ENCODE data around the gene GPC5. TPM values are rescaled to one million over a fixed set of nuclear protein-coding genes. Genes with fewer than 3 reads are reported as not detected.

The GPC5 gene
- total RNA-seq, 1 experiment from 2014 or later: 0.26 TPM

- no peaks in the 10 kb centered on the region for H3K27me3 ChIP-seq (ENCODE audit: control insufficient read depth, insufficient read depth, low read length)
- intact Hi-C loops (cut with micrococcal nuclease; ENCODE audit: unreplicated experiment): no loop called here
- H3K4me3 ChIP-seq (ENCODE audit: low read depth in 2 of 2, low read length in 2 of 2): no peak overlapping the region
- ChIA-PET CTCF (no interaction called here), POLR2A (no interaction called here)
- H3K27ac ChIP-seq (ENCODE audit: low read length): no peak overlapping the region
- in situ Hi-C loops (cut with HindIII; ENCODE audit: low pct_unique_long_range_greater_than_20kb, low sequenced_read_pairs): no loop called here
- H3K9me3 ChIP-seq (ENCODE audit: control insufficient read depth, insufficient read depth, low read depth, low read length): no peaks in the 10 kb centered on the region
- TF ChIP-seq REST (IDR thresholded peaks at IDR 0.05; ENCODE audit: insufficient read depth in 1 of 2, low read depth in 2 of 2, low read length in 1 of 2) (no peak), SIN3A (IDR thresholded peaks at IDR 0.05; ENCODE audit: borderline replicate concordance, insufficient read depth, low read depth, low read length) (no peak), POLR2AphosphoS5 (IDR thresholded peaks at IDR 0.05; ENCODE audit: low read depth, low read length) (no peak), CTCF (IDR thresholded peaks at IDR 0.05) (no peak), TCF7L2 (IDR thresholded peaks at IDR 0.05; ENCODE audit: low read depth, low read length) (no peak)
- DNase-seq (ENCODE audit: low read depth, low spot score): no peak
- ATAC-seq: no peak
- no TSS peak for BruUV-seq (replicated peaks)
- no peaks in the 10 kb centered on the region; the same call in 1 of the 2 replicates for H3K36me3 ChIP-seq (ENCODE audit: control insufficient read depth, insufficient read depth, low read length)
- no peaks in the 10 kb centered on the region for H3K4me1 ChIP-seq (ENCODE audit: control insufficient read depth, insufficient read depth, low read length)
These were observed 1451.0 kb downstream of the GPC5 start for GRCh38 chr13:92849381-92849780.

GRCh38 chr13:92864584-92865284 lies 1466.3 kb downstream of the GPC5 start:
- ChIA-PET CTCF (no interaction called here), POLR2A (no interaction called here)

More at GRCh38 chr13:92864584-92865284, 1466.3 kb downstream of the GPC5 start:
- intact Hi-C loops (cut with micrococcal nuclease; ENCODE audit: unreplicated experiment) (no loop called here), in situ Hi-C loops (cut with HindIII; ENCODE audit: low pct_unique_long_range_greater_than_20kb, low sequenced_read_pairs) (no loop called here)
- H3K27me3 ChIP-seq (ENCODE audit: control insufficient read depth, insufficient read depth, low read length): no peaks in the 10 kb centered on the region
- no peaks in the 10 kb centered on the region for H3K36me3 ChIP-seq (ENCODE audit: control insufficient read depth, insufficient read depth, low read length)
- TF ChIP-seq CTCF (IDR thresholded peaks at IDR 0.05) (no peak), REST (IDR thresholded peaks at IDR 0.05; ENCODE audit: insufficient read depth in 1 of 2, low read depth in 2 of 2, low read length in 1 of 2) (no peak), POLR2AphosphoS5 (IDR thresholded peaks at IDR 0.05; ENCODE audit: low read depth, low read length) (no peak), SIN3A (IDR thresholded peaks at IDR 0.05; ENCODE audit: borderline replicate concordance, insufficient read depth, low read depth, low read length) (no peak), TCF7L2 (IDR thresholded peaks at IDR 0.05; ENCODE audit: low read depth, low read length) (no peak)
- no peaks in the 10 kb centered on the region for H3K9me3 ChIP-seq (ENCODE audit: control insufficient read depth, insufficient read depth, low read depth, low read length)
- H3K4me3 ChIP-seq (ENCODE audit: low read depth in 2 of 2, low read length in 2 of 2): no peak overlapping the region
- no peaks in the 10 kb centered on the region for H3K4me1 ChIP-seq (ENCODE audit: control insufficient read depth, insufficient read depth, low read length)
- DNase-seq (ENCODE audit: low read depth, low spot score) (no peak), ATAC-seq (no peak)
- H3K27ac ChIP-seq (ENCODE audit: low read length): no peak overlapping the region
- no TSS peak for BruUV-seq (replicated peaks)
